HCT116 (cell line): ENCODE results near the gene MAML1.

Source experiments
- EZH2 ChIP-seq: fragments of 200-600 bp; sonication (generic); IDR thresholded peaks from 2 replicates; pipeline ENCODE4 v1.6.1; 2017; ENCODE audit warnings: antibody characterized with exemption, mixed run types
- EZH2phosphoT487 ChIP-seq: fragments of 200-600 bp; IDR thresholded peaks from 2 replicates; pipeline ENCODE4 v1.6.1; 2018; ENCODE audit warnings: antibody characterized with exemption, borderline replicate concordance
- POLR2A ChIP-seq: IDR thresholded peaks from 2 replicates; pipeline ENCODE4 v1.7.0; 2011; ENCODE audit warnings: borderline replicate concordance; ENCODE audit not compliant: insufficient read depth, insufficient read length; ENCODE audit errors: extremely low read depth
- POLR2AphosphoS5 ChIP-seq: IDR thresholded peaks from 2 replicates; pipeline ENCODE4 v1.6.1; 2011; ENCODE audit warnings: mild to moderate bottlenecking, low read depth, low read length, moderate library complexity
- SP1 ChIP-seq: IDR thresholded peaks from 2 replicates; pipeline ENCODE4 v1.6.1; 2012; ENCODE audit warnings: low read depth
- TF ChIP-seq, protein P1 (sequence below): IDR thresholded peaks from 2 replicates; pipeline ENCODE4 v1.6.1; 2012; ENCODE audit warnings: low read depth
- TF ChIP-seq, protein P2 (sequence below), 3 experiments: fragments of 200-600 bp in 1 of 3; sonication (generic) in 1 of 3; IDR thresholded peaks in 2 of 3; conservative IDR thresholded peaks in 1 of 3; 2 replicates each; pipeline ENCODE4 v1.5.1; 2012 to 2017; ENCODE audit warnings: low read depth in 2 of 3, low read length in 2 of 3, antibody characterized with exemption in 1 of 3, borderline replicate concordance in 1 of 3, control low read depth in 1 of 3, mild to moderate bottlenecking in 1 of 3, mixed read lengths in 1 of 3, mixed run types in 1 of 3, moderate library complexity in 1 of 3; ENCODE audit not compliant: insufficient read depth in 1 of 3

GRCh38 chr5:179753971-179754370 lies 21.3 kb downstream of the MAML1 start:
- TF ChIP-seq POLR2AphosphoS5 (no peak), EZH2 (no peak), SP1 (no peak), POLR2A (no peak), EZH2phosphoT487 (no peak)
- TF ChIP-seq, protein P1, sequence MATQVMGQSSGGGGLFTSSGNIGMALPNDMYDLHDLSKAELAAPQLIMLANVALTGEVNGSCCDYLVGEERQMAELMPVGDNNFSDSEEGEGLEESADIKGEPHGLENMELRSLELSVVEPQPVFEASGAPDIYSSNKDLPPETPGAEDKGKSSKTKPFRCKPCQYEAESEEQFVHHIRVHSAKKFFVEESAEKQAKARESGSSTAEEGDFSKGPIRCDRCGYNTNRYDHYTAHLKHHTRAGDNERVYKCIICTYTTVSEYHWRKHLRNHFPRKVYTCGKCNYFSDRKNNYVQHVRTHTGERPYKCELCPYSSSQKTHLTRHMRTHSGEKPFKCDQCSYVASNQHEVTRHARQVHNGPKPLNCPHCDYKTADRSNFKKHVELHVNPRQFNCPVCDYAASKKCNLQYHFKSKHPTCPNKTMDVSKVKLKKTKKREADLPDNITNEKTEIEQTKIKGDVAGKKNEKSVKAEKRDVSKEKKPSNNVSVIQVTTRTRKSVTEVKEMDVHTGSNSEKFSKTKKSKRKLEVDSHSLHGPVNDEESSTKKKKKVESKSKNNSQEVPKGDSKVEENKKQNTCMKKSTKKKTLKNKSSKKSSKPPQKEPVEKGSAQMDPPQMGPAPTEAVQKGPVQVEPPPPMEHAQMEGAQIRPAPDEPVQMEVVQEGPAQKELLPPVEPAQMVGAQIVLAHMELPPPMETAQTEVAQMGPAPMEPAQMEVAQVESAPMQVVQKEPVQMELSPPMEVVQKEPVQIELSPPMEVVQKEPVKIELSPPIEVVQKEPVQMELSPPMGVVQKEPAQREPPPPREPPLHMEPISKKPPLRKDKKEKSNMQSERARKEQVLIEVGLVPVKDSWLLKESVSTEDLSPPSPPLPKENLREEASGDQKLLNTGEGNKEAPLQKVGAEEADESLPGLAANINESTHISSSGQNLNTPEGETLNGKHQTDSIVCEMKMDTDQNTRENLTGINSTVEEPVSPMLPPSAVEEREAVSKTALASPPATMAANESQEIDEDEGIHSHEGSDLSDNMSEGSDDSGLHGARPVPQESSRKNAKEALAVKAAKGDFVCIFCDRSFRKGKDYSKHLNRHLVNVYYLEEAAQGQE = no peak
- TF ChIP-seq, protein P2, sequence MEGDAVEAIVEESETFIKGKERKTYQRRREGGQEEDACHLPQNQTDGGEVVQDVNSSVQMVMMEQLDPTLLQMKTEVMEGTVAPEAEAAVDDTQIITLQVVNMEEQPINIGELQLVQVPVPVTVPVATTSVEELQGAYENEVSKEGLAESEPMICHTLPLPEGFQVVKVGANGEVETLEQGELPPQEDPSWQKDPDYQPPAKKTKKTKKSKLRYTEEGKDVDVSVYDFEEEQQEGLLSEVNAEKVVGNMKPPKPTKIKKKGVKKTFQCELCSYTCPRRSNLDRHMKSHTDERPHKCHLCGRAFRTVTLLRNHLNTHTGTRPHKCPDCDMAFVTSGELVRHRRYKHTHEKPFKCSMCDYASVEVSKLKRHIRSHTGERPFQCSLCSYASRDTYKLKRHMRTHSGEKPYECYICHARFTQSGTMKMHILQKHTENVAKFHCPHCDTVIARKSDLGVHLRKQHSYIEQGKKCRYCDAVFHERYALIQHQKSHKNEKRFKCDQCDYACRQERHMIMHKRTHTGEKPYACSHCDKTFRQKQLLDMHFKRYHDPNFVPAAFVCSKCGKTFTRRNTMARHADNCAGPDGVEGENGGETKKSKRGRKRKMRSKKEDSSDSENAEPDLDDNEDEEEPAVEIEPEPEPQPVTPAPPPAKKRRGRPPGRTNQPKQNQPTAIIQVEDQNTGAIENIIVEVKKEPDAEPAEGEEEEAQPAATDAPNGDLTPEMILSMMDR (IDR thresholded peaks at IDR 0.05 in 2 of 3, conservative IDR thresholded peaks at IDR 0.05 in 1 of 3; ENCODE audit: borderline replicate concordance in 1 of 3, insufficient read depth in 1 of 3, low read depth in 2 of 3, low read length in 2 of 3) = no peak
